CD14-positive monocyte (primary cell): ENCODE results near the gene AGPAT2. TPM values are rescaled to one million over a fixed set of nuclear protein-coding genes. Genes with fewer than 3 reads are reported as not detected.
A peak's percentile ranks its signal among the peaks of the same experiment; 100 is the strongest.

Experiments used
- DNase-seq, 3 donors: peaks; one replicate each; pipeline ENCODE4 v3.0.0-alpha.2; 2011 to 2022
- H2AFZ ChIP-seq: 2 replicates; pipeline ENCODE4 v1.6.0; 2012; ENCODE audit warnings: mild to moderate bottlenecking, low read depth, low read length, inconsistent platforms; ENCODE audit not compliant: insufficient read depth, poor library complexity, severe bottlenecking
- H3K27ac ChIP-seq, 2 donors: 1 replicate in 1 of 2; 2 replicates in 1 of 2; pipeline ENCODE4 v1.5.1; 2012 to 2013; ENCODE audit warnings: low read length in 2 of 2, control low read depth in 1 of 2, inconsistent platforms in 1 of 2, low read depth in 1 of 2, mild to moderate bottlenecking in 1 of 2
- H3K27me3 ChIP-seq, 2 donors: one replicate each; pipeline versions ENCODE4 v1.6.0 to v1.6.1; 2011 to 2013; ENCODE audit warnings: low read length in 2 of 2; ENCODE audit not compliant: control insufficient read depth in 2 of 2, insufficient read depth in 2 of 2
- H3K36me3 ChIP-seq, 2 donors: replicated peaks in 1 of 2; 1 replicate in 1 of 2; 2 replicates in 1 of 2; pipeline versions ENCODE4 v1.5.1 to v1.6.1; 2012 to 2013; ENCODE audit warnings: low read length in 2 of 2, control low read depth in 1 of 2, inconsistent platforms in 1 of 2, mild to moderate bottlenecking in 1 of 2; ENCODE audit not compliant: insufficient read depth in 2 of 2, control insufficient read depth in 1 of 2
- H3K4me1 ChIP-seq, 2 donors: 1 replicate in 1 of 2; 2 replicates in 1 of 2; pipeline versions ENCODE4 v1.5.1 to v1.6.1; 2012 to 2013; ENCODE audit warnings: low read length in 2 of 2, control low read depth in 1 of 2, inconsistent platforms in 1 of 2, mild to moderate bottlenecking in 1 of 2, moderate library complexity in 1 of 2; ENCODE audit not compliant: insufficient read depth in 2 of 2, control insufficient read depth in 1 of 2
- H3K4me2 ChIP-seq: replicated peaks from 2 replicates; pipeline ENCODE3; 2012; ENCODE audit warnings: low read length, moderate library complexity, mild to moderate bottlenecking; ENCODE audit not compliant: poor library complexity, severe bottlenecking; ENCODE audit errors: extremely low read depth
- H3K4me3 ChIP-seq, 3 experiments: fragments of 200-600 bp in 1 of 3; sonication (generic) in 1 of 3; replicated peaks in 1 of 3; 1 replicate in 2 of 3; 2 replicates in 1 of 3; pipeline ENCODE4 v1.5.1; 2011 to 2013; ENCODE audit warnings: low read length in 3 of 3, mild to moderate bottlenecking in 3 of 3, control low read depth in 2 of 3, low read depth in 2 of 3, inconsistent platforms in 1 of 3, moderate library complexity in 1 of 3
- H3K79me2 ChIP-seq: 2 replicates; pipeline ENCODE4 v1.6.0; 2012; ENCODE audit warnings: mild to moderate bottlenecking, control low read depth, inconsistent platforms, low read length, moderate library complexity; ENCODE audit not compliant: insufficient read depth
- H3K9ac ChIP-seq: 2 replicates; pipeline ENCODE4 v1.6.0; 2017; ENCODE audit warnings: low read length, mild to moderate bottlenecking; ENCODE audit not compliant: insufficient read depth, poor library complexity, severe bottlenecking
- H3K9me3 ChIP-seq, 2 donors: replicated peaks in 1 of 2; 1 replicate in 1 of 2; 2 replicates in 1 of 2; pipeline versions ENCODE4 v1.5.1 to v1.6.1; 2012 to 2013; ENCODE audit warnings: low read length in 2 of 2, control low read depth in 1 of 2; ENCODE audit not compliant: control insufficient read depth in 1 of 2, insufficient read depth in 1 of 2
- H4K20me1 ChIP-seq: 2 replicates; pipeline ENCODE4 v1.6.0; 2012; ENCODE audit warnings: mild to moderate bottlenecking, low read length, control low read depth, moderate library complexity; ENCODE audit not compliant: insufficient read depth
- H3K27ac Mint-ChIP-seq, 7 donors: one replicate each; pipeline ENCODE4 v1.8.0; 2020; ENCODE audit warnings: mild to moderate bottlenecking in 7 of 7, mixed read lengths in 7 of 7, moderate library complexity in 6 of 7, inconsistent platforms in 2 of 7
- H3K27me3 Mint-ChIP-seq, 3 donors: one replicate each; pipeline ENCODE4 v1.8.0; 2021 to 2022; ENCODE audit warnings: low read depth in 3 of 3, mild to moderate bottlenecking in 3 of 3, mixed read lengths in 3 of 3, moderate library complexity in 3 of 3, inconsistent platforms in 1 of 3
- H3K36me3 Mint-ChIP-seq, 2 donors: one replicate each; pipeline ENCODE4 v1.8.0; 2020; ENCODE audit warnings: mixed read lengths in 2 of 2, inconsistent platforms in 1 of 2, mild to moderate bottlenecking in 1 of 2
- H3K4me1 Mint-ChIP-seq: one replicate; pipeline ENCODE4 v1.8.0; 2020; ENCODE audit warnings: mild to moderate bottlenecking, mixed read lengths
- H3K4me3 Mint-ChIP-seq, 2 donors: one replicate each; pipeline ENCODE4 v1.8.0; 2020; ENCODE audit warnings: mild to moderate bottlenecking in 2 of 2, mixed read lengths in 2 of 2, moderate library complexity in 1 of 2
- H3K9me3 Mint-ChIP-seq, 7 donors: one replicate each; pipeline ENCODE4 v1.8.0; 2020 to 2022; ENCODE audit warnings: mixed read lengths in 7 of 7, mild to moderate bottlenecking in 6 of 7, moderate library complexity in 6 of 7, inconsistent platforms in 2 of 7
- CTCF ChIP-seq: fragments of 200-600 bp; IDR thresholded peaks from one replicate; pipeline ENCODE4 v1.8.0; 2022; ENCODE audit warnings: antibody characterized with exemption, mild to moderate bottlenecking
- WGBS: methylation state at CpG from one replicate; pipeline ENCODE4 v1.1.5; 2013; ENCODE audit warnings: missing lambda C conversion rate; ENCODE audit not compliant: insufficient coverage; 5-methylcytosine and 5-hydroxymethylcytosine counted together
- intact Hi-C, 2 donors: fragments of 100-400 bp; cut with micrococcal nuclease; formaldehyde crosslinking; loops; one replicate each; pipeline versions ENCODE4 v1.15.0 to v1.15.1; 2023
- polyA plus RNA-seq, 3 donors: library from polyadenylated mRNA; depleted of rRNA in 1 of 3; unstranded in 2 of 3; stranded (reverse) in 1 of 3; fragments of 300-500 nt in 2 of 3; fragments of >200 nt in 1 of 3; fragmentation: Illumina TruSeq in 2 of 3; gene quantifications; 1 replicate in 2 of 3; 2 replicates in 1 of 3; pipeline ENCODE4 v1.2.3, GENCODE V29; 2012 to 2021

The AGPAT2 gene
- polyA plus RNA-seq, 3 donors: 80.1 to 139 (median 116) TPM

DNA sequence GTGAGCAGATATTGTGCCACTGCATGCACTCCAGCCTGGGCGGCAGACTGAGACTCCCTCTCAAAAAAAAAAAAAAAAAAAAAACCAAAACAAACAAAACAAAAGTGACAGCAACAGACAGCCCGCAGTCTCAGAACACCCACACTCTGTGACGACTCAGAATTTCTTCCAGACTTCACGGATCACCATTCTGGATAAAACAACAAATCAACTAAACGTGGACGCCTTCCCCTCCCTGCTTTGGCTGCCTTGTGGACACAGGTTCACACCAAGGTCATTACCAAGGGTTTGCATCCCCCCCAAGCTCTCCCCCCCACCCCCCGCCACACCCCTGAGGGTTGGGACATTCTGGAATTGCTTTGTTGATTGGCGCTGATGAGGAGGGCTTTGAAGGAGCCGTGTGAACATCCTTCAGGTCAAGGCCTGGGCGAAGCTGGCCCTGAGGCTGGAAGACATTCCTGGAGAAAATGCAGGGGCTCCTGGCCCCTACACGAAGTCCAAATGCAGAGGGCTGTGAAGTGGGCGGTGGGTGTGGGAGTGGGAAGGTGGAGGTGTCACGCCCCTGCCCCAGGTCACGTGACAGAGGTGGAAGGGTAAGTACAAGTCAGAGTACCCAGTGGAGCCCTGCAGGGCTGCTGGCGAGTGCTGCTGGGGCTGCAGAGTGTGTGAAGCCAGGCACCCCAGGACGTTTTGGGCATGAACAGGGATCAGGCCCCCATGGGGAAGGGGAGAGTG lies 45.4 kb upstream of the AGPAT2 start:
- Histone ChIP-seq H3K79me2 (peaks cover 20% of the 10 kb centered on the region), H3K4me2 (no peak overlapping the region), H3K4me1 (peaks cover 10 to 15% of the 10 kb centered on the region in 2 donors), H3K4me3 (no peak overlapping the region), H3K9ac (no peak overlapping the region), H3K36me3 (no peaks in the 10 kb centered on the region), H2AFZ (no peak overlapping the region), H3K27ac (no peak overlapping the region), H3K27me3 (peaks cover 0 to 9% of the 10 kb centered on the region in 2 donors), H4K20me1 (peaks cover 3% of the 10 kb centered on the region), H3K9me3 (no peaks in the 10 kb centered on the region)
- intact Hi-C loops: no loop called here
- H3K27ac Mint-ChIP-seq: no peak overlapping the region
- TF ChIP-seq CTCF: no peak
- DNase-seq: no peak
- H3K27me3 Mint-ChIP-seq: peaks cover 8 to 12% (median 10%) of the 10 kb centered on the region in 3 donors
- no peak overlapping the region for H3K4me3 Mint-ChIP-seq
- WGBS: 88% methylated on average over 11 of the region's 16 CpGs
- peaks cover 0 to 2% (median 0%) of the 10 kb centered on the region in 7 donors for H3K9me3 Mint-ChIP-seq
- no peaks in the 10 kb centered on the region for H3K36me3 Mint-ChIP-seq
- H3K4me1 Mint-ChIP-seq: peaks cover 9% of the 10 kb centered on the region

DNA sequence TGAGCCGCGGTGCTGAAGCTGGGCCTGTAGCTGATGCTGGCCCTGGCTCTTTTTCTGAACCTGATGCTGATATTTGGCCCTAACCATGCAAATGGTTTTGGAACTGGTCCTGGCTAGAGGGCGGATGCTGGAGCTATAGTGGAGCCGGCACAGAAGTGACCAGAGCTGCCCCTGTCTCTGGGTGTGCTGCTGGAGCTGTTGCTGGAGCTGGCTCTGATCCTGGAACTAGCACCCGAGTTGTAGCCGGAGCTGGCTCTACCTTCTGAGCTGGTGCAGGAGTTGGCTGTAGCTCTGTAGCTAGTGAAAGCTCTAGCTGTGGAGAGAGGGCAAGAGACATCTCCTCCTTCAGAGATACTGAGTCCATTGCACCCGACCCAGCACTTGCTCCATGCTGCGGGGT lies 42.7 kb upstream of the AGPAT2 start:
- 93% methylated on average over 4 of the region's 8 CpGs for WGBS
- Histone ChIP-seq H4K20me1 (peaks cover 30% of the 10 kb centered on the region), H3K36me3 (peaks cover 12 to 18% of the 10 kb centered on the region in 2 donors), H3K9ac (no peak overlapping the region), H3K79me2 (peaks cover 46% of the 10 kb centered on the region), H3K27me3 (peaks cover 0 to 9% of the 10 kb centered on the region in 2 donors), H3K4me3 (no peak overlapping the region), H3K9me3 (no peaks in the 10 kb centered on the region), H3K4me1 (peaks cover 26 to 38% of the 10 kb centered on the region in 2 donors), H2AFZ (no peak overlapping the region), H3K27ac (no peak overlapping the region), H3K4me2 (no peak overlapping the region)
- H3K36me3 Mint-ChIP-seq: peaks cover 14 to 18% of the 10 kb centered on the region in 2 donors
- no peaks in the 10 kb centered on the region for H3K9me3 Mint-ChIP-seq
- DNase-seq: no peak
- peaks cover 6 to 12% (median 11%) of the 10 kb centered on the region in 3 donors for H3K27me3 Mint-ChIP-seq
- intact Hi-C loops: loop anchor here (5.0 to 10.0 kb wide), 2 partner anchors 43 to 245 kb away; partner anchors contain the start of genes AGPAT2 (in 2 of the 2) and SEC16A (in 1 of the 2)
- no peak for TF ChIP-seq CTCF
- H3K4me3 Mint-ChIP-seq: peak overlapping the region in 1 of 2 donors; percentile 24
- H3K27ac Mint-ChIP-seq: no peak overlapping the region
- H3K4me1 Mint-ChIP-seq: peaks cover 31% of the 10 kb centered on the region
